Measurements from ENCODE around the gene SIRT7.
"Not testable (repeated sequence)": the region's sequence is repeated elsewhere in the genome, so short reads cannot be mapped to it uniquely, and the experiment has no call there.

DNA sequence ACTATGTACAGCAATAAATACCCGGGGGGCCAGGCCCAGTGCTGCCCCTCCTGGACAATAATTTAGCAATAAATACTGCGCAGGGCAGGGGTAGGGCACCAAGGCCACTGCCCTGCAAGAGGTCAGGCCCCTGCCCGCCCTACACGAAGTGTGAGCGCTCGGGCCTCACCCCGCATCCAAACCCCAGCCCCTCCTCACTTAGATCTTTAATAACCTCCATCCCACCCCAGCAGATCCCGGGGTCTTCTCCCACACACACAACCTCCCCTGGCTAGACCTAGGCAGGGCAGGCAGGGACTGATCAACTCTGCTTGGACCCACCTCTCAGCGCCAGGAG is 325 bp upstream of the SIRT7 start:
- TF ChIP-seq CTCF, EP300, POLR2A (IDR thresholded peaks at IDR 0.05): not testable (repeated sequence)

Data from ovary (tissue), 3 donors.